Type B pancreatic cell (in vitro differentiated cells): ENCODE measurements around the gene CAMTA2. TPM values are rescaled to one million over a fixed set of nuclear protein-coding genes. Genes with fewer than 3 reads are reported as not detected.

Source experiments
- DNase-seq: peaks from one replicate; pipeline ENCODE4 v3.0.0; 2021; ENCODE audit warnings: mixed read lengths; ENCODE audit not compliant: unreplicated experiment; ENCODE audit errors: extremely low spot score
- H3K27ac Mint-ChIP-seq: 2 replicates; pipeline ENCODE4 v1.8.0; 2021; ENCODE audit warnings: mild to moderate bottlenecking, mixed read lengths
- H3K27me3 Mint-ChIP-seq: 2 replicates; pipeline ENCODE4 v1.8.0; 2021; ENCODE audit warnings: mixed read lengths
- H3K36me3 Mint-ChIP-seq: 2 replicates; pipeline ENCODE4 v1.8.0; 2021; ENCODE audit warnings: mixed read lengths
- H3K4me1 Mint-ChIP-seq: one replicate; pipeline ENCODE4 v1.8.0; 2021; ENCODE audit warnings: mixed read lengths; ENCODE audit not compliant: unreplicated experiment
- H3K4me3 Mint-ChIP-seq: 2 replicates; pipeline ENCODE4 v1.8.0; 2021; ENCODE audit warnings: mild to moderate bottlenecking, mixed read lengths
- H3K9me3 Mint-ChIP-seq: 2 replicates; pipeline ENCODE4 v1.8.0; 2021; ENCODE audit warnings: mixed read lengths
- CTCF ChIP-seq: fragments of 200-600 bp; sonication (generic); conservative IDR thresholded peaks from 2 replicates; pipeline ENCODE4 v1.5.0; 2021; ENCODE audit warnings: antibody characterized with exemption, mild to moderate bottlenecking
- total RNA-seq: library from RNA; stranded (reverse); gene quantifications from 2 replicates; pipeline ENCODE4 v1.2.1, GENCODE V29; 2021; ENCODE audit warnings: low replicate concordance

Gene CAMTA2
- total RNA-seq, 1 donor from 2014 or later, result 26.3 TPM

- Mint-ChIP-seq H3K27ac (peak overlapping the region; percentile 72), H3K9me3 (no peaks in the 10 kb centered on the region), H3K36me3 (peaks cover 9% of the 10 kb centered on the region), H3K4me1 (peaks cover 32% of the 10 kb centered on the region), H3K27me3 (no peaks in the 10 kb centered on the region), H3K4me3 (peak overlapping the region; percentile 84)
- DNase-seq, result no peak
- no peak for TF ChIP-seq CTCF
Measured at GRCh38 chr17:4950075-4950745, 37.3 kb downstream of the CAMTA2 start.

GRCh38 chr17:4949321-4950074 lies 38.0 kb downstream of the CAMTA2 start:
- Mint-ChIP-seq H3K9me3 (no peaks in the 10 kb centered on the region), H3K4me1 (peaks cover 36% of the 10 kb centered on the region), H3K27me3 (no peaks in the 10 kb centered on the region), H3K4me3 (peak overlapping the region; percentile 96), H3K27ac (peak overlapping the region; percentile 97), H3K36me3 (peaks cover 13% of the 10 kb centered on the region)
- TF ChIP-seq CTCF, result no peak
- DNase-seq, result no peak

- no peaks in the 10 kb centered on the region for H3K27me3 Mint-ChIP-seq
- H3K36me3 Mint-ChIP-seq, result peaks cover 13% of the 10 kb centered on the region
- H3K9me3 Mint-ChIP-seq, result no peaks in the 10 kb centered on the region
- peak overlapping the region; percentile 97 for H3K27ac Mint-ChIP-seq
- no peak for TF ChIP-seq CTCF
- H3K4me3 Mint-ChIP-seq, result peak overlapping the region; percentile 96
- peak; percentile 91 for DNase-seq
- H3K4me1 Mint-ChIP-seq, result peaks cover 40% of the 10 kb centered on the region
Measured at GRCh38 chr17:4948931-4949320, 38.5 kb downstream of the CAMTA2 start.

- Mint-ChIP-seq H3K9me3 (no peaks in the 10 kb centered on the region), H3K4me1 (peaks cover 37% of the 10 kb centered on the region), H3K4me3 (peak within 1 kb of the TSS; percentile 96), H3K27me3 (no peaks in the 10 kb centered on the region), H3K36me3 (peaks cover 13% of the 10 kb centered on the region), H3K27ac (peak within 1 kb of the TSS; percentile 97)
- no peak for TF ChIP-seq CTCF
- DNase-seq, result peak; percentile 81
Measured at GRCh38 chr17:4948166-4948930, 39.1 kb downstream of the CAMTA2 start, which contains the start of gene PFN1. Gene PFN1, minus strand, starts transcription at chr17:4948530. Its CDS starts 136 bp downstream, at chr17:4948394.

- Mint-ChIP-seq H3K4me1 (peaks cover 37% of the 10 kb centered on the region), H3K9me3 (no peaks in the 10 kb centered on the region), H3K4me3 (peak overlapping the region; percentile 96), H3K36me3 (peaks cover 13% of the 10 kb centered on the region), H3K27ac (peak overlapping the region; percentile 87), H3K27me3 (no peaks in the 10 kb centered on the region)
- no peak for DNase-seq
- no peak for TF ChIP-seq CTCF
Measured at GRCh38 chr17:4947411-4948165, 39.9 kb downstream of the CAMTA2 start.
